ENCODE data around the gene GAB1.

Gene GAB1

DNA sequence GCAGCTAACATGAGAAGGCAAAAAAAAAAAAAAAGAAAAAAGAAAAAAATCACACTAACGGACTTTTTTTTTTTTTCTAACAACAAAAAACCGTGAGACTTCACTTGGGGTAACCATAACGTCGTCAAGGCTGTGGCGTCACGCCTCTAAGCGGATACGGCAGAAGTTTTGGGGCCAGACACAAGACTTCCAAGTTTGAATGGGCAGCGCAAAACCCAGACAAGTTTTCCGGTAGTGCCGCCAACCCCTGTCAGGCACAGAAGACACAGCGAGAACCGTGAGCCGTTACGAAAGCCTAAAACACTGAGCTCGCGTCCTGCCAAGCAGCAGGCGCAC is 176.3 kb downstream of the GAB1 start:
- no peak for DNase-seq

DNA sequence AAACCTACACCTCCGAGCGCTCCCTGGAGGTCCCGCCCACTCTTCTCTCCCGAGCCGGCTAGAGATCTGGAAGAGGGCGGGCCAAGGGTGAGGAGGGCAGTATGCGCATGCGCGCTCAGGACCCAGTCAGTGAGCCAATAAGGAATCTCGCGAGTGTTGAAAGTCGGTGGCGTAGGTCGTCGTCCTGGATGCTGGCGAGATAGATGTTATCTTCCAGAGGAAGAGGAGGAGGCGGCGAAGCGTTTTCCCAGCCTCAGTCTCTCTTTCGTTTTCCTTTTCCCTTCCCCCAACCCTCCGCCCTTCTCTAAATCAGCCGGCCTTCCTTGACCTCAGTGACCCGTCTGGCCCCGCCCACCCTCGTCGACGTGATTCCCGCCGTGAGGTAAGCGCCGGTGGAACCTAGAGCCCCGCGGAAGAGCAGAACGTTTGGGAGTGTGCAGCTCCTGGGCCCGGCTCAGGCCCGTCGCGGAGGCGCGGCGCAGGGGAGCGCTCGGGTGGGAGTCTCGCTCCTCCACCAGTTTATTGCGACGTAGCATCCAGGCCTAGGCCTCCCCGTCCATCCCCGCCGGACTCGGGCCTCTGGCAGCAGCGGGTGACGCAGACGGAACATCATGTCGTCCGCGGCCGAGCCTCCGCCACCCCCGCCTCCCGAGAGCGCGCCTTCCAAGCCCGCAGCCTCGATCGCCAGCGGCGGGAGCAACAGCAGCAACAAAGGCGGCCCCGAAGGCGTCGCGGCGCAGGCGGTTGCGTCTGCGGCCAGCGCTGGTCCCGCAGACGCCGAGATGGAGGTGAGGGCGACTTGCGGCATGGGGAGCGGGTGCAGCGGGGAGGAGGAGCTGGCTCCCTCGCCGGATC is 176.9 kb downstream of the GAB1 start, which contains the start of gene SMARCA5:
TSS of gene SMARCA5 (plus strand) at position 389 of the 855 bp plus-strand sequence. CDS start at position 612, 223 bp downstream.
- peak; percentile 91 to 95 for DNase-seq

DNA sequence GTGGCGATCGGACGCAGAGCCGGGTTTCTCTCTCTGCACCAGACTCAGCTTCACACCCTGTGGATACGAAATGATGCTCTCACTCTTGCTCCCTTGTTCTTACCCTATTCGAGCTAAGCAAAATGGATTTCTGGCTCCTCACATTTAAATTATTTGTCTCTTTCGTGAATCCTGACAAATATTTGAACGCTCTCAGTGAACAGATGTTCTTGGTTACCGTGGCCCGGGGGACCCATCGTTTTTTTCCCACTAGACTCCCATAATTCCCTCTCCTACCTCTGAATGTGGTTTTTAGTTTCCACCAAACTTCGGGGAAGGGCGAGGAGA is 177.5 kb downstream of the GAB1 start:
- no peak for DNase-seq

DNA sequence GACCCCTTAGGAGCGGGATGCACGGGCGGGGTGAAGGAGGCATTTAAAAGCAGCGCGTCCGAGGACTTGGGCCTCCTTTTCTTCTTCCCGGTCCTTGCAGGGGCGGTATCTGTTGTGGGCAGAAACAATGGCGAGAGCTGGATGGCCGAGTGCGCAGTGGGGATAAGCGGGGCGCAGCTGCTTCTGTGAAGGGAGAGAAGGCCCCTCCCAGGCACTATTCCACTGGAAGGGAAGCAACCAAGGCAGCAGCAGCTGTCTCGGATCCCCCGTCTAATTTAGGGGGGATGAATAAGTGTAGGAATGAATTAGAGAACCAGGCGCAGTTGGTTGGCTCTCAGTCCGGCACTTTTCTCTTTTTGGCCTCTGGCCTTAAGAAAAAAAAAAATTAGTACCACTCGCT is 177.8 kb downstream of the GAB1 start:
- DNase-seq = peak in 1 of 2 experiments; percentile 2

DNA sequence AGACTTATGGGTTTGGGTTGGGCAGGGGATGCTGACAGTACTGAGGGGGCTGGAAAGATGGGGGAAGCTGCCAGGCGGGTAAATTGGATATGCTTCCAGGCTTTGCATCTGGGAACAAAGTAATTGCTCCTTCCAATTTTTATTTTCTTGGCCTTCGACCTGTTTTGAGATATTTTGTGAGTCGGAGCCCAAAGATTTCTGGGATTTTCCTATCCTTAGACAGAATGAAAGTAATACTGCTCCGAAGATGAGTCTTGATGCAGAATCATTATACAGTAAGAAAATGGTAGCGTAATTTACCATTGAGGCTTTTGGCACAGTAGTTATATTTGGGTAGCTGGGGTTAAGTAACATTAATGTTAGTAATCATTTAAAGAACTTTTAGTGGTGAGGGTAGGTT is 178.2 kb downstream of the GAB1 start:
- no peak for DNase-seq

DNA sequence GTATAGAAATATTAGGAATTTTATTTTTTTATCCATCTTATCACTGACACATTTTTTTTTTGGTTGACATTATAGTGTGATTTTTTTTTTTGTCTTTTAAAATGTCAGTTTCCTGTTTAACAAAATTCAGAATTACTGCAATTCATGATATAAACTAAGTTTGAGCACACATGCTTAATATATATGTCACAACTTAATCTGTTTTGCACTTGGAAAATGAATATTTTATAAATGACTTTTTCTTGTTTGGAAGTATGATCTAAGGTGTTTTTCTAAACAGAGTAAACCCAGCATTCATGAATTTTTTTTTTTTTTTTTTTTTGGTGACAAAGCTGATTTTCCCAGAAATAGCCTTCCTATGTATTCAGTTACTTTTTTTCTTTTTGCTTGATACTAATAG is 179.2 kb downstream of the GAB1 start:
- DNase-seq = no peak

DNA sequence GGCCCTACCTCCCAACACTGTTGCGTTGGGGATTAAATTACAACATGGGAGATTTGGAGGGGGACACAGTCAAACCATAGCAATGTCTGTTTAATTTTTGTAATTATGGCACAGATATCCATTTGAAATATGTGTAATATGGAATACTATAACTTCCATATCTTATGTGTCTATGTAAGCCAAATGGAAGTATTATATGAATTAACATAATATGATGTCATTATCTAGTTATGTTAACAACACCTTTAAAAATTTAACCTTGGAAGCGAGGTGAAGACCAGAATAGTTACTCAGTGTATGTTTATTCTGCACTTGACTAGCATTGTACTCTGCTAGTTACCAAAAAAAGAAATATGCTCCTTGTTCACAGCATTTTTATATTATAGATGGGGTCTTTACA is 181.1 kb downstream of the GAB1 start:
- no peak for DNase-seq
